SH-SY5Y (cell line): ENCODE measurements around the gene ST13.

Experiments used
- GATA2 ChIP-seq: IDR thresholded peaks from 2 replicates; pipeline ENCODE4 v1.6.1; 2011; ENCODE audit warnings: mild to moderate bottlenecking, low read depth, low read length
- GATA3 ChIP-seq: IDR thresholded peaks from 2 replicates; pipeline ENCODE4 v1.6.1; 2011; ENCODE audit warnings: low read depth, mild to moderate bottlenecking, low read length, moderate library complexity

Gene ST13

GRCh38 chr22:40855979-40856512 lies 393 bp downstream of the ST13 start:
- TF ChIP-seq GATA2, result no peak
- TF ChIP-seq GATA3, result no peak

GRCh38 chr22:40855071-40855978 lies 1.1 kb downstream of the ST13 start:
- no peak for TF ChIP-seq GATA2
- no peak for TF ChIP-seq GATA3

- TF ChIP-seq GATA2 (no peak), GATA3 (no peak)
These were observed 2.5 kb downstream of the ST13 start for GRCh38 chr22:40853961-40854360.

GRCh38 chr22:40853333-40853732 lies 3.1 kb downstream of the ST13 start:
- no peak for TF ChIP-seq GATA3
- no peak for TF ChIP-seq GATA2

- TF ChIP-seq GATA3 (no peak), GATA2 (no peak)
These were observed 11.5 kb downstream of the ST13 start for GRCh38 chr22:40844951-40845350.

- no peak for TF ChIP-seq GATA3
- TF ChIP-seq GATA2, result no peak
These were observed 18.0 kb downstream of the ST13 start for GRCh38 chr22:40838486-40838885.

- TF ChIP-seq GATA2 (no peak), GATA3 (no peak)
These were observed 21.8 kb downstream of the ST13 start for GRCh38 chr22:40834619-40835018.

GRCh38 chr22:40829131-40829530 lies 27.3 kb downstream of the ST13 start:
- TF ChIP-seq GATA3 (no peak), GATA2 (no peak)

- TF ChIP-seq GATA3, result no peak
- no peak for TF ChIP-seq GATA2
These were observed 29.3 kb downstream of the ST13 start for GRCh38 chr22:40826984-40827741.

GRCh38 chr22:40823426-40823825 lies 33.0 kb downstream of the ST13 start:
- TF ChIP-seq GATA2, result no peak
- TF ChIP-seq GATA3, result no peak

GRCh38 chr22:40819599-40820140 lies 36.8 kb downstream of the ST13 start:
- TF ChIP-seq GATA2 (no peak), GATA3 (no peak)

- TF ChIP-seq GATA2, result no peak
- TF ChIP-seq GATA3, result no peak
These were observed 37.5 kb downstream of the ST13 start, which contains the start of gene SLC25A17 for GRCh38 chr22:40818747-40819598. SLC25A17 (minus strand) TSS chr22:40819346; CDS start chr22:40819248, 98 bp downstream.

GRCh38 chr22:40818192-40818746 lies 38.2 kb downstream of the ST13 start:
- TF ChIP-seq GATA2 (no peak), GATA3 (no peak)

- no peak for TF ChIP-seq GATA2
These were observed 38.7 kb downstream of the ST13 start for GRCh38 chr22:40817737-40818136.

GRCh38 chr22:40813912-40814315 lies 42.5 kb downstream of the ST13 start:
- TF ChIP-seq GATA2 (no peak), GATA3 (no peak)
